K562 (cell line): ENCODE measurements around the gene ABHD17B. TPM values are rescaled to one million over a fixed set of nuclear protein-coding genes. Genes with fewer than 3 reads are reported as not detected.

Experiments used
- ARID1B ChIP-seq: fragments of 450-650 bp; IDR thresholded peaks from 2 replicates; pipeline ENCODE4 v1.6.1; 2016; ENCODE audit warnings: antibody characterized with exemption, mild to moderate bottlenecking, inconsistent platforms
- CAMTA2 ChIP-seq: fragments of 250-450 bp; sonication (Bioruptor Pico); conservative IDR thresholded peaks from 2 replicates; pipeline ENCODE4 v1.5.1; 2022
- CHD2 ChIP-seq: IDR thresholded peaks from 2 replicates; pipeline ENCODE4 v1.6.1; 2011; ENCODE audit warnings: low read depth, low read length
- GTF2F1 ChIP-seq: IDR thresholded peaks from 2 replicates; pipeline ENCODE4 v1.6.1; 2011; ENCODE audit warnings: low read depth, low read length, improper control_type of control experiment
- HMG20B ChIP-seq: fragments of 250-450 bp; sonication (Bioruptor Pico); IDR thresholded peaks from 2 replicates; pipeline ENCODE4 v1.5.0; 2021; ENCODE audit warnings: mild to moderate bottlenecking
- NCOR1 ChIP-seq: fragments of 450-650 bp; IDR thresholded peaks from 2 replicates; pipeline ENCODE4 v1.6.1; 2016; ENCODE audit warnings: mild to moderate bottlenecking, moderate library complexity
- NR2C1 ChIP-seq, 2 experiments: fragments of 450-650 bp; IDR thresholded peaks; 2 replicates each; pipeline ENCODE4 v1.6.1; 2017; ENCODE audit warnings: mild to moderate bottlenecking in 2 of 2, antibody characterized with exemption in 1 of 2, inconsistent platforms in 1 of 2, missing compliant biosample characterization in 1 of 2, missing genetic modification characterization in 1 of 2
- PTTG1 ChIP-seq: fragments of 450-650 bp; IDR thresholded peaks from 2 replicates; pipeline ENCODE4 v1.6.1; 2016; ENCODE audit warnings: low read depth, mild to moderate bottlenecking, missing genetic modification characterization, missing compliant biosample characterization
- RBM22 ChIP-seq: fragments of 200-400 bp; formaldehyde crosslinking; IDR thresholded peaks from 2 replicates; pipeline ENCODE4 v1.6.1; 2018; ENCODE audit warnings: low read length, low read depth; ENCODE audit not compliant: poor library complexity, severe bottlenecking
- RNF2 ChIP-seq: sonication (generic); IDR thresholded peaks from 2 replicates; pipeline ENCODE4 v1.6.1; 2016
- SRSF3 ChIP-seq: fragments of 200-400 bp; formaldehyde crosslinking; IDR thresholded peaks from 2 replicates; pipeline ENCODE4 v1.6.1; 2016; ENCODE audit warnings: mild to moderate bottlenecking, low read length, moderate library complexity; ENCODE audit not compliant: insufficient read depth
- XRCC3 ChIP-seq: fragments of 450-650 bp; IDR thresholded peaks from 2 replicates; pipeline ENCODE4 v1.6.1; 2017; ENCODE audit warnings: mild to moderate bottlenecking, moderate library complexity
- ZFP30 ChIP-seq: fragments of 250-450 bp; sonication (Bioruptor Pico); IDR thresholded peaks from 2 replicates; pipeline ENCODE4 v1.8.0; 2022; ENCODE audit warnings: moderate library complexity, mild to moderate bottlenecking, inconsistent platforms, borderline replicate concordance
- ZNF121 ChIP-seq: sonication (generic); formaldehyde crosslinking; conservative IDR thresholded peaks from 2 replicates; pipeline ENCODE4 v1.8.0; 2022; ENCODE audit warnings: missing genetic modification reagents
- ZNF3 ChIP-seq: fragments of 250-450 bp; sonication (Bioruptor Pico); IDR thresholded peaks from 2 replicates; pipeline ENCODE4 v1.5.0; 2021; ENCODE audit warnings: mild to moderate bottlenecking, moderate library complexity
- polyA plus RNA-seq, 8 experiments: library from polyadenylated mRNA; depleted of rRNA in 4 of 8; stranded (reverse) in 5 of 8; unstranded in 3 of 8; fragments of >200 nt; fragmentation: Nextera tagmentation in 2 of 8; fragmentation: Illumina TruSeq in 1 of 8; extraction: Ambion mirVana in 2 of 8; extraction: Trizol in 1 of 8; gene quantifications; 2 replicates each; pipeline versions ENCODE4 v1.2.1 to v1.2.3, GENCODE V29; 2011 to 2014; ENCODE audit warnings: inconsistent platforms in 1 of 8, missing spikeins in 1 of 8
- total RNA-seq, 7 experiments: library from RNA; depleted of rRNA in 6 of 7; stranded (reverse); fragments of >200 nt in 6 of 7; fragmentation: Illumina TruSeq in 2 of 7; extraction: Trizol in 2 of 7; gene quantifications; 2 replicates each; pipeline versions ENCODE4 v1.2.1 to v1.2.3, GENCODE V29; 2011 to 2021; ENCODE audit warnings: low replicate concordance in 1 of 7
- TF ChIP-seq, protein P1 (sequence below): fragments of 150-350 bp; IDR thresholded peaks from 2 replicates; pipeline ENCODE4 v1.6.1; 2014; ENCODE audit warnings: low read depth, mild to moderate bottlenecking, low read length, borderline replicate concordance
- TF ChIP-seq, protein P2 (sequence below): sonication (generic); formaldehyde crosslinking; IDR thresholded peaks from 2 replicates; pipeline ENCODE4 v1.8.0; 2022; ENCODE audit warnings: mild to moderate bottlenecking, low read depth, missing genetic modification reagents
- TF ChIP-seq, protein P3 (sequence below): fragments of 250-450 bp; sonication (Bioruptor Pico); IDR thresholded peaks from 2 replicates; pipeline ENCODE4 v1.5.1; 2021; ENCODE audit warnings: mild to moderate bottlenecking
- TF ChIP-seq, protein P4 (sequence below): fragments of 450-650 bp; formaldehyde crosslinking; IDR thresholded peaks from 2 replicates; pipeline ENCODE4 v1.4.0; 2022; ENCODE audit warnings: mild to moderate bottlenecking, moderate library complexity
- TF ChIP-seq, protein P5 (sequence below): sonication (generic); formaldehyde crosslinking; IDR thresholded peaks from 2 replicates; pipeline ENCODE4 v1.8.0; 2023; ENCODE audit warnings: mild to moderate bottlenecking, missing genetic modification reagents

The ABHD17B gene
- total and polyA plus RNA-seq, 9 of the 15 experiments (the other 6 are each of a cell fraction or from before 2014, with no cell fraction given), result 1.9 to 13.4 (median 10.1) TPM

DNA sequence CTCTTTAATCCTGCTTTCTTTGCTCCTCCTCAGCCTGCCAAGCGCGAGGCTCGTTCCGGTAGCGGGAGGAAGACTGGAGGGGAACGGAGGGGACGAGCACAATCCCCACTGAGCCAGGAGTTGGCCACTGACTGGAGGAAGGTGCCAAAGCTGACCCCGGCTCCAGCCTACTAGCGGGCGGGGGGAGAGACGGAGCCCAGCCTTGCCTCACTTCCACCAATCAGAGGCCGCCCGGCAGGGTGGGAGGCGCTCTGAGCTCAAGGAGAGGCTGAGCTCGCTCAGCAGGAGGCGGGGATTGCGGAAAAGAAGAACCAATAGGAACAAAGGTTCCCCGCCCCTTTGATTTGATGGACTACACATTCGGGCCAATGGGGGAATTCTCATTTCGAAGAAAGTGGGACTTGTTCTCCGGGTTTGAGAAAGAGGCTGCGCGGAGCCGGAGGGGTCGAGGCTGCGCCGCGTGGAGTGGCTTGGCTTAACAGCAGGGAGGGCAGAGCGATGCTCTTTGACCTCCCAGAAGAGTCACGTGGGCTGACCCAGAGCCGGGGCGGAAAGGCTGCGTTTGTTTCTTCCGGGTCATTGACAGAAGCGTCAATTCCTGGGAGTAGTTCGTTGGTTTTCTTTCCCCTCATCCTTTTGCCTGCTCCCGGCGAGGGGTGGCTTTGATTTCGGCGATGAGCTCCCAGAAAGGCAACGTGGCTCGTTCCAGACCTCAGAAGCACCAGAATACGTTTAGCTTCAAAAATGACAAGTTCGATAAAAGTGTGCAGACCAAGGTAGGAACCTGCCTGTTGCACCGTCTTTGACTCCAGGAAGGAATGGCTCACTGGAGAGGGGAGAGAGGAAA, at the start of gene ABHD17B, which contains the start of gene C9orf85 (continued):
- TF ChIP-seq, protein P1, sequence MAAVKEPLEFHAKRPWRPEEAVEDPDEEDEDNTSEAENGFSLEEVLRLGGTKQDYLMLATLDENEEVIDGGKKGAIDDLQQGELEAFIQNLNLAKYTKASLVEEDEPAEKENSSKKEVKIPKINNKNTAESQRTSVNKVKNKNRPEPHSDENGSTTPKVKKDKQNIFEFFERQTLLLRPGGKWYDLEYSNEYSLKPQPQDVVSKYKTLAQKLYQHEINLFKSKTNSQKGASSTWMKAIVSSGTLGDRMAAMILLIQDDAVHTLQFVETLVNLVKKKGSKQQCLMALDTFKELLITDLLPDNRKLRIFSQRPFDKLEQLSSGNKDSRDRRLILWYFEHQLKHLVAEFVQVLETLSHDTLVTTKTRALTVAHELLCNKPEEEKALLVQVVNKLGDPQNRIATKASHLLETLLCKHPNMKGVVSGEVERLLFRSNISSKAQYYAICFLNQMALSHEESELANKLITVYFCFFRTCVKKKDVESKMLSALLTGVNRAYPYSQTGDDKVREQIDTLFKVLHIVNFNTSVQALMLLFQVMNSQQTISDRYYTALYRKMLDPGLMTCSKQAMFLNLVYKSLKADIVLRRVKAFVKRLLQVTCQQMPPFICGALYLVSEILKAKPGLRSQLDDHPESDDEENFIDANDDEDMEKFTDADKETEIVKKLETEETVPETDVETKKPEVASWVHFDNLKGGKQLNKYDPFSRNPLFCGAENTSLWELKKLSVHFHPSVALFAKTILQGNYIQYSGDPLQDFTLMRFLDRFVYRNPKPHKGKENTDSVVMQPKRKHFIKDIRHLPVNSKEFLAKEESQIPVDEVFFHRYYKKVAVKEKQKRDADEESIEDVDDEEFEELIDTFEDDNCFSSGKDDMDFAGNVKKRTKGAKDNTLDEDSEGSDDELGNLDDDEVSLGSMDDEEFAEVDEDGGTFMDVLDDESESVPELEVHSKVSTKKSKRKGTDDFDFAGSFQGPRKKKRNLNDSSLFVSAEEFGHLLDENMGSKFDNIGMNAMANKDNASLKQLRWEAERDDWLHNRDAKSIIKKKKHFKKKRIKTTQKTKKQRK, result peak; percentile 77; the same call in 1 of the 2 replicates
- TF ChIP-seq NR2C1 (IDR thresholded peaks at IDR 0.05) (peak; percentile 99), NR2C1 (tag; IDR thresholded peaks at IDR 0.05) (peak; percentile 99), SRSF3 (no peak), HMG20B (no peak), CHD2 (peak; percentile 64), XRCC3 (no peak), GTF2F1 (peak; percentile 81; the same call in 1 of the 2 replicates), PTTG1 (no peak), ZNF121 (CRISPR knock-in tag) (no peak), ZFP30 (CRISPR knock-in tag) (no peak), NCOR1 (no peak), ZNF3 (CRISPR knock-in tag) (no peak), RNF2 (peak; percentile 56), ARID1B (no peak), RBM22 (no peak), CAMTA2 (CRISPR knock-in tag) (no peak)
- TF ChIP-seq, protein P2, sequence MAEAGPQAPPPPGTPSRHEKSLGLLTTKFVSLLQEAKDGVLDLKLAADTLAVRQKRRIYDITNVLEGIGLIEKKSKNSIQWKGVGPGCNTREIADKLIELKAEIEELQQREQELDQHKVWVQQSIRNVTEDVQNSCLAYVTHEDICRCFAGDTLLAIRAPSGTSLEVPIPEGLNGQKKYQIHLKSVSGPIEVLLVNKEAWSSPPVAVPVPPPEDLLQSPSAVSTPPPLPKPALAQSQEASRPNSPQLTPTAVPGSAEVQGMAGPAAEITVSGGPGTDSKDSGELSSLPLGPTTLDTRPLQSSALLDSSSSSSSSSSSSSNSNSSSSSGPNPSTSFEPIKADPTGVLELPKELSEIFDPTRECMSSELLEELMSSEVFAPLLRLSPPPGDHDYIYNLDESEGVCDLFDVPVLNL (CRISPR knock-in tag), result no peak
- TF ChIP-seq, protein P3, sequence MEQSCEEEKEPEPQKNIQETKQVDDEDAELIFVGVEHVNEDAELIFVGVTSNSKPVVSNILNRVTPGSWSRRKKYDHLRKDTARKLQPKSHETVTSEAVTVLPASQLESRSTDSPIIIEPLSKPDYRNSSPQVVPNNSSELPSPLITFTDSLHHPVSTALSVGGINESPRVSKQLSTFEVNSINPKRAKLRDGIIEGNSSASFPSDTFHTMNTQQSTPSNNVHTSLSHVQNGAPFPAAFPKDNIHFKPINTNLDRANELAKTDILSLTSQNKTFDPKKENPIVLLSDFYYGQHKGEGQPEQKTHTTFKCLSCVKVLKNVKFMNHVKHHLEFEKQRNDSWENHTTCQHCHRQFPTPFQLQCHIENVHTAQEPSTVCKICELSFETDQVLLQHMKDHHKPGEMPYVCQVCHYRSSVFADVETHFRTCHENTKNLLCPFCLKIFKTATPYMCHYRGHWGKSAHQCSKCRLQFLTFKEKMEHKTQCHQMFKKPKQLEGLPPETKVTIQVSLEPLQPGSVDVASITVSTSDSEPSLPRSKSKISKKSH, result no peak
- TF ChIP-seq, protein P4, sequence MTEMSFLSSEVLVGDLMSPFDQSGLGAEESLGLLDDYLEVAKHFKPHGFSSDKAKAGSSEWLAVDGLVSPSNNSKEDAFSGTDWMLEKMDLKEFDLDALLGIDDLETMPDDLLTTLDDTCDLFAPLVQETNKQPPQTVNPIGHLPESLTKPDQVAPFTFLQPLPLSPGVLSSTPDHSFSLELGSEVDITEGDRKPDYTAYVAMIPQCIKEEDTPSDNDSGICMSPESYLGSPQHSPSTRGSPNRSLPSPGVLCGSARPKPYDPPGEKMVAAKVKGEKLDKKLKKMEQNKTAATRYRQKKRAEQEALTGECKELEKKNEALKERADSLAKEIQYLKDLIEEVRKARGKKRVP (CRISPR knock-in tag), result no peak
- TF ChIP-seq, protein P5, sequence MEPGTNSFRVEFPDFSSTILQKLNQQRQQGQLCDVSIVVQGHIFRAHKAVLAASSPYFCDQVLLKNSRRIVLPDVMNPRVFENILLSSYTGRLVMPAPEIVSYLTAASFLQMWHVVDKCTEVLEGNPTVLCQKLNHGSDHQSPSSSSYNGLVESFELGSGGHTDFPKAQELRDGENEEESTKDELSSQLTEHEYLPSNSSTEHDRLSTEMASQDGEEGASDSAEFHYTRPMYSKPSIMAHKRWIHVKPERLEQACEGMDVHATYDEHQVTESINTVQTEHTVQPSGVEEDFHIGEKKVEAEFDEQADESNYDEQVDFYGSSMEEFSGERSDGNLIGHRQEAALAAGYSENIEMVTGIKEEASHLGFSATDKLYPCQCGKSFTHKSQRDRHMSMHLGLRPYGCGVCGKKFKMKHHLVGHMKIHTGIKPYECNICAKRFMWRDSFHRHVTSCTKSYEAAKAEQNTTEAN, result no peak
